Measurements from ENCODE around the gene ATF4.
A peak's percentile ranks its signal among the peaks of the same experiment; 100 is the strongest.
"Not testable (repeated sequence)": the region's sequence is repeated elsewhere in the genome, so short reads cannot be mapped to it uniquely, and the experiment has no call there.

ATF4 gene

DNA sequence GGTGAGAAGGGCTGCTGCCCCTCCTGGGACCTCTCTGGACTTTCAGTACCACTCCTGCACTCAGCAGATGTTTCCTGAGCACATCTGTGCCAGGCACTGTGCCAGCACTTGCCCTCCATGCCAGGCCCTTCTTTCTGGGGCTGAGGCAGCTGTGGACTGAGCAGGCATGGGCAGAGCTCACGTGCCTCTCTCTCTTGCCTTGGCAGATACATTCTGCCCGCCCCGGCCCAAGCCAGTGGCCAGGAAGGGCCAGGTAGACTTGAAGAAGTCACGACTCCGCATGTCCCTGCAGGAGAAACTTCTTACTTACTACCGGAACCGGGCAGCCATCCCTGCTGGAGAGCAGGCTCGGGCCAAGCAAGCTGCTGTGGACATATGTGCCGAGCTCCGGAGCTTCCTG lies 8.3 kb upstream of the ATF4 start:
- peaks cover 95% of the 10 kb centered on the region for H3K36me3 ChIP-seq (ENCODE audit: control insufficient read depth, insufficient read depth, low read length)

DNA sequence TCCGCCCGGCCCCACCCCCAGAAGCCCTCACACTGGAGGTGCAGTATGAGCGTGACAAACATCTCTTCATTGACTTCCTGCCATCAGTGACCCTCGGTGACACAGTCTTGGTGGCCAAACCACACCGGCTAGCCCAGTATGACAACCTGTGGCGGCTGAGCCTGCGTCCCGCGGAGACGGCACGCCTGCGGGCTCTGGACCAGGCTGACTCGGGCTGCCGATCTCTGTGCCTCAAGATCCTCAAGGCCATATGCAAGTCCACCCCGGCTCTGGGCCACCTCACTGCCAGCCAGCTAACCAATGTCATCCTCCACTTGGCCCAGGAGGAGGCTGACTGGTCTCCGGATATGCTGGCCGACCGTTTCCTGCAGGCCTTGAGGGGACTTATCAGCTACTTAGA lies 6.6 kb upstream of the ATF4 start:
- 93 to 99% methylated on average over 8 to 18 of the region's 18 CpGs for whole genome bisulfite sequencing, 2 experiments (ENCODE audit: insufficient coverage in 2 of 2)
- Histone ChIP-seq H3K36me3 (ENCODE audit: control insufficient read depth, insufficient read depth, low read length) (peaks cover 90% of the 10 kb centered on the region), H3K4me1 (ENCODE audit: control insufficient read depth, insufficient read depth, low read length, poor library complexity, severe bottlenecking) (peaks cover 5% of the 10 kb centered on the region), H3K27ac (ENCODE audit: low read depth, low read length, severe bottlenecking) (no peak overlapping the region), H3K4me3 (ENCODE audit: extremely low read depth, insufficient read depth, low read length, poor library complexity, severe bottlenecking) (no peak overlapping the region), H3K9me3 (ENCODE audit: control insufficient read depth, low read length) (no peaks in the 10 kb centered on the region)

More for the DNA sequence above, 8.3 kb upstream of the ATF4 start:
- H3K27ac ChIP-seq (ENCODE audit: low read depth, low read length, severe bottlenecking), result no peak overlapping the region
- WGBS, 2 experiments (ENCODE audit: insufficient coverage in 2 of 2), result 91 to 99% methylated on average over 10 of the region's 10 CpGs
- no peaks in the 10 kb centered on the region for H3K4me1 ChIP-seq (ENCODE audit: control insufficient read depth, insufficient read depth, low read length, poor library complexity, severe bottlenecking)
- H3K9me3 ChIP-seq (ENCODE audit: control insufficient read depth, low read length), result no peaks in the 10 kb centered on the region
- H3K4me3 ChIP-seq (ENCODE audit: extremely low read depth, insufficient read depth, low read length, poor library complexity, severe bottlenecking), result no peak overlapping the region

DNA sequence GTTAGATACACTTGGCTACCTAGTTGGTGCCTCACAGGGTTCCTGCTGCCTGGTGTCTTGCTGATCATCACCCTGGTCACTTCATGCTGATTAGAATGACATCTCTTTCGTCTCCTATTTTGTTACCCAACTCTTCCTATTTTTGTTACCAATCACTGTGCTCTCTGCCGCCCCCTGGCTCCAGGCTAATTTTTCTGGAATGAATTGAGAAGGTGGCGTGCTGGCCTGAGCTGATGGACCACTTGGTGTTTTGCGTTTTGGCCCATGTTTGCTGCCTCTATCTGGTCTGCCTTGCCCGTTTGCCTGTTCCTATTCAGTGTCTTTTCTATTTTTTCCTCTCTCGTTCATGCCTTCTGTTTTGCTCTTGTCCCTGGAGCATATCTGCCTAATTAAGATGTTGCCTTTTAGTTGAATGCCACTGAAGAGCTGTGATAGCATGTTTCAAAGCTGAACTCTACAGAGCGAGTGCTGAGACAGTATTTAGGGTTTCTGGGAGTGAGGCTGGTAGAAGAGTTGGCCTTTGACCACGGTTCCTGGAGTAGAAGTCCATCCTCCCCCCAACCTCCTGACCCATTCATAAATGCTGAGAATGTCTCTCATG lies 5.9 kb upstream of the ATF4 start:
- Histone ChIP-seq H3K36me3 (ENCODE audit: control insufficient read depth, insufficient read depth, low read length) (peaks cover 83% of the 10 kb centered on the region), H3K27ac (ENCODE audit: low read depth, low read length, severe bottlenecking) (no peak overlapping the region)

DNA sequence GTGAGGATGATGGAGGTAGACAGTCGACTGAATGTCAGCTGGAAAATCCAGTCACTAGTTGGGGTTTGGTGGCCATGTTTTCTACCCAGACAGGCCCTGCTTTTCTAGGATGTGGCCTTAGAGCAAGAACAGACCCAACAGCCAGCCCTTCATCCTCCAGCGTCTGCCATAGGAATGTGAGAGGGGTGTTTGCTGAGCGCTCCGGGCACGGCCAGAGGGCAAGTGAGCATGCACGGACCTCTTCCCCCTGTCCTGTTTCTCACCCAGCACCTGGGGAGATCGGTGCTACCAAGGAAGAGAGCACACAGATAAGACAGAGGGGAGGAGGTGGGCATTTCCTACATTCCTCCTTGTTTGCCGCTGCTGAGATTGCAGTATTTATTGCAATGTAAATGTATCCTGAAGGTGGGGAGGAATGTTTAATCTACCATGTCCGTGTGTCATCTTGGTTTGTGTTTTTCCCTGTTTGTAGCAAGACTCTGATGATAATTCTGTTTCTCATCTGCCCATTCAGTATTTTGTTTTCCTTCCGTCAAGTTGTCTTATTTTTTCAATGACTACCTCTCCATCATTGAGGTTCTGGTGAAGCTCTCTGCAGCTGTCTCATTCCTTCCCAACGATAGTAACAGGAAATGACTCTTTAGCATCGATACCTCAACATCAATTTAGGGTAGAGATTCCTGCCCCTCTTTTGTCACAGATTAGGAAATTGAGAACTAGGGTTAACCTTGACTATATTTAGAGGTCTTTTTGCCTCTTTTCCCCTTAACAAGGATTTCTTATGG lies 4.9 kb upstream of the ATF4 start:
- Histone ChIP-seq H3K36me3 (ENCODE audit: control insufficient read depth, insufficient read depth, low read length) (peaks cover 73% of the 10 kb centered on the region), H3K4me3 (ENCODE audit: extremely low read depth, insufficient read depth, low read length, poor library complexity, severe bottlenecking) (no peak overlapping the region), H3K27ac (ENCODE audit: low read depth, low read length, severe bottlenecking) (no peak overlapping the region), H3K9me3 (ENCODE audit: control insufficient read depth, low read length) (no peaks in the 10 kb centered on the region), H3K4me1 (ENCODE audit: control insufficient read depth, insufficient read depth, low read length, poor library complexity, severe bottlenecking) (peaks cover 5% of the 10 kb centered on the region)
- 96 to 100% methylated on average over 2 to 7 of the region's 12 CpGs for WGBS, 2 experiments (ENCODE audit: insufficient coverage in 2 of 2)

More for the DNA sequence above, 5.9 kb upstream of the ATF4 start:
- Histone ChIP-seq H3K4me1 (ENCODE audit: control insufficient read depth, insufficient read depth, low read length, poor library complexity, severe bottlenecking) (peaks cover 5% of the 10 kb centered on the region), H3K4me3 (ENCODE audit: extremely low read depth, insufficient read depth, low read length, poor library complexity, severe bottlenecking) (no peak overlapping the region), H3K9me3 (ENCODE audit: control insufficient read depth, low read length) (no peaks in the 10 kb centered on the region)
- WGBS, 2 experiments (ENCODE audit: insufficient coverage in 2 of 2), result 67 to 73% methylated on average over 4 to 7 of the region's 8 CpGs

DNA sequence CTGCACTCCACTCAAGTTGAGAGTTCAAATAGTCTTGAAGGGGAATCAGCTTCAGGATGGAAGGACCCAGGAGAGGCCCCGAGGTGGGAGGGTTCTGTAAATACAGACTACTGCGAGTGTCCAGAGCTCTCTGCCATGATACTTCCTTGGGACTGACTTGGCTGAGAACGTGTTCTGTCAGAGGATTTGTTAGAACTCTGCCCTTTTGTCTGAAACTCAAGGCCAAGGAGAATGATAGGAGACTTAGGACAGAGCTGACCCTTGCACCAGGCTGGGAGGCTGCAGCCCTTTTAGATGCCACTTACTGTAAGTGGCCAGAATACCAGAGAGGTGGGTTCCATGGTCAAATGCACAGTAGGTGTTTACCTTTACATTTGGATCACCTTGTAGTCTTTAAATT lies 2.9 kb upstream of the ATF4 start:
- Histone ChIP-seq H3K9me3 (ENCODE audit: control insufficient read depth, low read length) (no peaks in the 10 kb centered on the region), H3K36me3 (ENCODE audit: control insufficient read depth, insufficient read depth, low read length) (peaks cover 68% of the 10 kb centered on the region), H3K27ac (ENCODE audit: low read depth, low read length, severe bottlenecking) (no peak overlapping the region), H3K4me1 (ENCODE audit: control insufficient read depth, insufficient read depth, low read length, poor library complexity, severe bottlenecking) (peaks cover 5% of the 10 kb centered on the region), H3K4me3 (ENCODE audit: extremely low read depth, insufficient read depth, low read length, poor library complexity, severe bottlenecking) (no peak overlapping the region)
- WGBS, 2 experiments (ENCODE audit: insufficient coverage in 2 of 2), result 96 to 100% methylated on average over 3 of the region's 3 CpGs

DNA sequence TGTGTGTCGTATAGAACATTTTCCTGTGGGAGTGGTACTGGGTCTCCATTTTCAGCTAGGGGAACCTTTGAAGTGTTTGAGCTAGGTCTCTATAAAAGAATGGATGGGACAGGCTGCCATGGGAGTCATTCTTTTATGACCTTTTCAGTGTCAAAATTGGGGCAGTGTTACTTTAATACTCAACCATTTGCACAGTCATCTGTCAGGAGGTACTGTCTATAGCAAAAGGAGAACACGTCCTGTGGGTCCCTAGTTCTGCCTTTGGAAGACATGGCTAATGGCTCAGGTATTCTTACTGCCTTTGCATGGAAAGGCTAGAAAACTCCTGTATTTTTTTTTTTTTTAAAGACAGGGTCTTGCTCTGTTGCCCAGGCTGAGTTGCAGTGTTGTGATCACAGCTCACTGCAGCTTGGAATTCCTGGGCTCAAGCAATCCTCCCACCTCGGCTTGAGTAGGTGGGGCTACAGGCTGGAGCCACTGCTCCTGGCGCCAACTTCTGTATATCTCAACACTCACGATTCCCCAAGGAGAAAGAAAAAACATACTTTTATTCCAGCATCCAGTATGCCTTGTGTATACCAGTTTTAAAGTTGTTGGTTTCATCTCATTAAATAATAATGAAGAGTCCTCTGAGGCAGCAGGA lies 2.1 kb upstream of the ATF4 start:
- peaks cover 72% of the 10 kb centered on the region for H3K36me3 ChIP-seq (ENCODE audit: control insufficient read depth, insufficient read depth, low read length)
- H3K4me3 ChIP-seq (ENCODE audit: extremely low read depth, insufficient read depth, low read length, poor library complexity, severe bottlenecking), result peak overlapping the region; percentile 100
- 69 to 83% methylated on average over 1 to 2 of the region's 5 CpGs for WGBS, 2 experiments (ENCODE audit: insufficient coverage in 2 of 2)
- peak overlapping the region; percentile 99 for H3K27ac ChIP-seq (ENCODE audit: low read depth, low read length, severe bottlenecking)
- no peaks in the 10 kb centered on the region for H3K9me3 ChIP-seq (ENCODE audit: control insufficient read depth, low read length)
- H3K4me1 ChIP-seq (ENCODE audit: control insufficient read depth, insufficient read depth, low read length, poor library complexity, severe bottlenecking), result peaks cover 8% of the 10 kb centered on the region

DNA sequence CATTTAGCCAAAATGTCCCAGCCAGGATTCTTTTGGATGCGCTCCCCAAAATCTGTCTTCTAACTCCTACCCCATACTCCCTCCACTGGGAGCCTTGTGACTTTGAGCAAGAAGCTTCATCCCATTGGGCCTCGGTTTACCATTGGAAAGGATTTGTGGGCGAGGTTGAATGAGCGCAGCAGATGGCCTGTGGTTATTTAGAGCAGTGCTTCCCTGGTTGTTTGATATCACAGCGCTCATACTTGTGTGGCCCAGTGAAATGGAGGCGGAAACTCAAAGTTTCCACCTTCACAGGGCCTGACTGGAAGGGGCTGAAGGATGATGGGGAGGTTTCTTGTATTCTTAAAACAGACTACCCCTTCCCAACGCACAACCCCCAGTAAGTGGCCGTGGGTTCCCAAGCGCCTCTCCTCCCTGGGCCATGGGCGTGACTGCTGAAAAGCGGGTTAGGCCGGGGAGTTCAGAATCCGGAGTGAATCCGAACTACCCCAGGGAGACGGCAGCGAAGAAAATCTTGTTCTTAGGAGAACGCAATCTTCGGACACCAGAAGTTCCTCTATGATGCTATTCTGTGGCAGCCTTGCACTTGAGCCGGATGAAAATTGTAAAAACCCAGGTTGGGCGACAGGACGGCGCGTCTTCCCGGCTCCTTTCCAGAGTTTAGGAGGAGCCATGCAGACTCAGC lies 1.2 kb upstream of the ATF4 start:
- Histone ChIP-seq H3K36me3 (ENCODE audit: control insufficient read depth, insufficient read depth, low read length) (peaks cover 68% of the 10 kb centered on the region), H3K4me1 (ENCODE audit: control insufficient read depth, insufficient read depth, low read length, poor library complexity, severe bottlenecking) (peaks cover 9% of the 10 kb centered on the region), H3K4me3 (ENCODE audit: extremely low read depth, insufficient read depth, low read length, poor library complexity, severe bottlenecking) (peak overlapping the region; percentile 100), H3K27ac (ENCODE audit: low read depth, low read length, severe bottlenecking) (peak overlapping the region; percentile 99), H3K9me3 (ENCODE audit: control insufficient read depth, low read length) (no peaks in the 10 kb centered on the region)
- 8 to 11% methylated on average over 15 to 21 of the region's 24 CpGs for WGBS, 2 experiments (ENCODE audit: insufficient coverage in 2 of 2)

DNA sequence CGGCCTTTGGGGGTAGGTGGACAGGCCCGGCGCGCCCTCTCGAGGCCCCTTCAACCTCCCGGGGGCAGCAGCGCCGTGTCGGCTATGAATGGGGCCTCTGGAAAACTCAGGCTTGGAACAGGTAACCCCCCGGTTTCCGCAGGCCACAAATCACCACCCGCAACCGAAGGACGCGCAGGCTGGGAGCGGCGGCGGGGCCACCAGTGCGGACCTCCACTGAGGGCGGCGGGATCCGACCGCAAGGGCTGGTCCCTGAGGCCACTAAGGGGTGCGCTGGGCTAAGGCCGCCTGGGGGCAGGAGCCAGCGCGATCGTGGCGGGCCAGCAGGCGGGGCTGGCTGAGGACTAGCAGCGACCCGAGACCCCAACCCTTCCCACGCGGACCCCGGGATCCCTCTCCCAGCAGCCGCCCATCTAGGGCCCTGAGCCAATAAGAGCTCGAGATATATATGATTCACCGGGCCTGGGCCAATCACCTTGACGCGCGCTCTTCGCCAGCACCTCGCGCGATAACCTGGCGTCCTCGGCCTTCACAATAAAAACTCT lies 609 bp upstream of the ATF4 start:
- H3K4me3 ChIP-seq (ENCODE audit: extremely low read depth, insufficient read depth, low read length, poor library complexity, severe bottlenecking), result peak overlapping the region; percentile 100
- peaks cover 68% of the 10 kb centered on the region for H3K36me3 ChIP-seq (ENCODE audit: control insufficient read depth, insufficient read depth, low read length)
- WGBS, 2 experiments (ENCODE audit: insufficient coverage in 2 of 2), result 1% methylated on average over 43 to 46 of the region's 47 CpGs
- H3K9me3 ChIP-seq (ENCODE audit: control insufficient read depth, low read length), result no peaks in the 10 kb centered on the region
- peak overlapping the region; percentile 99 for H3K27ac ChIP-seq (ENCODE audit: low read depth, low read length, severe bottlenecking)
- peaks cover 14% of the 10 kb centered on the region for H3K4me1 ChIP-seq (ENCODE audit: control insufficient read depth, insufficient read depth, low read length, poor library complexity, severe bottlenecking)

DNA sequence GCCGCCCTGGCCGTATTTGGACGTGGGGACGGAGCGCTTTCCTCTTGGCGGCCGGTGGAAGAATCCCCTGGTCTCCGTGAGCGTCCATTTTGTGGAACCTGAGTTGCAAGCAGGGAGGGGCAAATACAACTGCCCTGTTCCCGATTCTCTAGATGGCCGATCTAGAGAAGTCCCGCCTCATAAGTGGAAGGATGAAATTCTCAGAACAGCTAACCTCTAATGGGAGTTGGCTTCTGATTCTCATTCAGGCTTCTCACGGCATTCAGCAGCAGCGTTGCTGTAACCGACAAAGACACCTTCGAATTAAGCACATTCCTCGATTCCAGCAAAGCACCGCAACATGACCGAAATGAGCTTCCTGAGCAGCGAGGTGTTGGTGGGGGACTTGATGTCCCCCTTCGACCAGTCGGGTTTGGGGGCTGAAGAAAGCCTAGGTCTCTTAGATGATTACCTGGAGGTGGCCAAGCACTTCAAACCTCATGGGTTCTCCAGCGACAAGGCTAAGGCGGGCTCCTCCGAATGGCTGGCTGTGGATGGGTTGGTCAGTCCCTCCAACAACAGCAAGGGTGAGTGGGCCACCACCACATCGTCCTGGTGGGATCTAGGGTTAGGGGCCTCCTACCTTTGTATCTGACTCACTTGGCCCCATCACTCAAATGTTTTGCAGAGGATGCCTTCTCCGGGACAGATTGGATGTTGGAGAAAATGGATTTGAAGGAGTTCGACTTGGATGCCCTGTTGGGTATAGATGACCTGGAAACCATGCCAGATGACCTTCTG lies 934 bp downstream of the ATF4 start:
- Histone ChIP-seq H3K36me3 (ENCODE audit: control insufficient read depth, insufficient read depth, low read length) (peaks cover 61% of the 10 kb centered on the region), H3K4me3 (ENCODE audit: extremely low read depth, insufficient read depth, low read length, poor library complexity, severe bottlenecking) (peak overlapping the region; percentile 100), H3K27ac (ENCODE audit: low read depth, low read length, severe bottlenecking) (peak overlapping the region; percentile 99), H3K4me1 (ENCODE audit: control insufficient read depth, insufficient read depth, low read length, poor library complexity, severe bottlenecking) (peaks cover 14% of the 10 kb centered on the region)
- WGBS, 2 experiments (ENCODE audit: insufficient coverage in 2 of 2), result 3 to 4% methylated on average over 13 to 17 of the region's 28 CpGs
- H3K9me3 ChIP-seq (ENCODE audit: control insufficient read depth, low read length), result not testable (repeated sequence)

DNA sequence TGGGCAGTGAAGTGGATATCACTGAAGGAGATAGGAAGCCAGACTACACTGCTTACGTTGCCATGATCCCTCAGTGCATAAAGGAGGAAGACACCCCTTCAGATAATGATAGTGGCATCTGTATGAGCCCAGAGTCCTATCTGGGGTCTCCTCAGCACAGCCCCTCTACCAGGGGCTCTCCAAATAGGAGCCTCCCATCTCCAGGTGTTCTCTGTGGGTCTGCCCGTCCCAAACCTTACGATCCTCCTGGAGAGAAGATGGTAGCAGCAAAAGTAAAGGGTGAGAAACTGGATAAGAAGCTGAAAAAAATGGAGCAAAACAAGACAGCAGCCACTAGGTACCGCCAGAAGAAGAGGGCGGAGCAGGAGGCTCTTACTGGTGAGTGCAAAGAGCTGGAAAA lies 1.7 kb downstream of the ATF4 start:
- H3K27ac ChIP-seq (ENCODE audit: low read depth, low read length, severe bottlenecking), result peak overlapping the region; percentile 99

More for the DNA sequence above, 1.7 kb downstream of the ATF4 start:
- Histone ChIP-seq H3K4me1 (ENCODE audit: control insufficient read depth, insufficient read depth, low read length, poor library complexity, severe bottlenecking) (peaks cover 14% of the 10 kb centered on the region), H3K36me3 (ENCODE audit: control insufficient read depth, insufficient read depth, low read length) (peaks cover 53% of the 10 kb centered on the region), H3K4me3 (ENCODE audit: extremely low read depth, insufficient read depth, low read length, poor library complexity, severe bottlenecking) (peak overlapping the region; percentile 100)
- 40% methylated on average over 1 of the region's 5 CpGs; no CpG with 5 or more reads in 1 of the 2 experiments for WGBS, 2 experiments (ENCODE audit: insufficient coverage in 2 of 2)
- H3K9me3 ChIP-seq (ENCODE audit: control insufficient read depth, low read length), result not testable (repeated sequence)

Measured in mesodermal cell (in vitro differentiated cells).